Stomach (tissue), 4 donors: ENCODE data around the gene AUTS2.

Experiments
- CTCF ChIP-seq, 7 experiments: fragments of 450-650 bp in 4 of 7; fragments of 200-600 bp in 3 of 7; sonication (generic) in 3 of 7; IDR thresholded peaks; one replicate each; pipeline ENCODE4 v1.5.1; 2016 to 2019; ENCODE audit warnings: antibody characterized with exemption in 7 of 7, control low read depth in 2 of 7, mild to moderate bottlenecking in 1 of 7
- POLR2AphosphoS5 ChIP-seq, 3 donors: sonication (generic); formaldehyde crosslinking; IDR thresholded peaks; one replicate each; pipeline ENCODE4 v1.6.1; 2016; ENCODE audit warnings: antibody characterized with exemption in 3 of 3

GRCh38 chr7:70492625-70493024, 894.4 kb downstream of the AUTS2 start:
- no peak for TF ChIP-seq CTCF (IDR thresholded peaks at IDR 0.05)
- TF ChIP-seq POLR2AphosphoS5 (IDR thresholded peaks at IDR 0.05): no peak
